GM12864 (cell line): Measurements from ENCODE around the gene OR51E2.

Experiments
- DNase-seq: peaks from one replicate; pipeline ENCODE4 v3.0.0-alpha.2; 2011; ENCODE audit warnings: low read depth
- H3K4me3 ChIP-seq: 2 replicates; pipeline ENCODE4 v1.5.1; 2011; ENCODE audit warnings: mild to moderate bottlenecking, low read depth, low read length, control low read depth
- TF ChIP-seq, protein P1 (sequence below): IDR thresholded peaks from 2 replicates; pipeline ENCODE4 v1.5.1; 2011; ENCODE audit warnings: low read depth, mild to moderate bottlenecking, moderate library complexity, low read length, control low read depth, inconsistent platforms; ENCODE audit errors: missing control alignments

Gene OR51E2

DNA sequence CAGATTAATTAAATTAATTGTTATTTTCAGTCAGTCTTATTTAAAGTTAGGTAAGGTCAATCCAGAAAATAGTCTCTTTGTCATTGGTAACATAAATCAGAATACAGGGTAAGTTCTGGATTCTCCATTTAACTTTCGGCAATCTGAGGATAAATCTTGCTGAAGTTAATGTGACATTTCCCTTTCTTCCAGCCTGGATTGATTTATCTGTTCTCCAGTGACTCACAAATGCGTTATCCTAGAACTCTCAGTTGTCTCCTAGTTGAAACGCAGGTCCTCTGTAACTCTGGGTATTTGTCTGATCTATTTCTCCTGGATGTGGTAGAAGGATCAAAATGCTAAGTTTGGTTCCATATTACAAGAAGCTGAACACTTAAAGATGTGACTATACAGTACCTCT is 32.9 kb downstream of the OR51E2 start:
- DNase-seq = no peak
- TF ChIP-seq, protein P1, sequence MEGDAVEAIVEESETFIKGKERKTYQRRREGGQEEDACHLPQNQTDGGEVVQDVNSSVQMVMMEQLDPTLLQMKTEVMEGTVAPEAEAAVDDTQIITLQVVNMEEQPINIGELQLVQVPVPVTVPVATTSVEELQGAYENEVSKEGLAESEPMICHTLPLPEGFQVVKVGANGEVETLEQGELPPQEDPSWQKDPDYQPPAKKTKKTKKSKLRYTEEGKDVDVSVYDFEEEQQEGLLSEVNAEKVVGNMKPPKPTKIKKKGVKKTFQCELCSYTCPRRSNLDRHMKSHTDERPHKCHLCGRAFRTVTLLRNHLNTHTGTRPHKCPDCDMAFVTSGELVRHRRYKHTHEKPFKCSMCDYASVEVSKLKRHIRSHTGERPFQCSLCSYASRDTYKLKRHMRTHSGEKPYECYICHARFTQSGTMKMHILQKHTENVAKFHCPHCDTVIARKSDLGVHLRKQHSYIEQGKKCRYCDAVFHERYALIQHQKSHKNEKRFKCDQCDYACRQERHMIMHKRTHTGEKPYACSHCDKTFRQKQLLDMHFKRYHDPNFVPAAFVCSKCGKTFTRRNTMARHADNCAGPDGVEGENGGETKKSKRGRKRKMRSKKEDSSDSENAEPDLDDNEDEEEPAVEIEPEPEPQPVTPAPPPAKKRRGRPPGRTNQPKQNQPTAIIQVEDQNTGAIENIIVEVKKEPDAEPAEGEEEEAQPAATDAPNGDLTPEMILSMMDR = no peak
- H3K4me3 ChIP-seq = no peak overlapping the region

DNA sequence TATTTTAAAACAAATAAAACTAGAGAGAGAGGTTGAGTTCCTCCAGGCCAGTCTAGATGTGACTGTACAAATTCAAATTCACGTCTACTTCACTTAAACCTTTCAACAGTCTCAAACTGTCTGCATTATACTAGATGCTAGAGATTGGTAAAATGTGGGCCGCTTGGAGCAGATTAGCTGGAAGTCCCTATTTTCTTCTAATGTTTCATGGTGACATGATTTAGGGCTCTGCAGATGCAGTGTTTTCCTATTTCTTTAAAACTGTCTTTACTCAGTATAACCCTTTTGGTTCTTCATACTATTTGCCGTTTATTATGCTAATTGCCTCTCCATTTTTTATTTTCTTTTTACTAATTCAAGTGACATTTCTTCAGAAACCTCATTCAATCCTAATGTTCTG is 33.5 kb downstream of the OR51E2 start:
- TF ChIP-seq, protein P1 = no peak
- no peak overlapping the region for H3K4me3 ChIP-seq
- no peak for DNase-seq

DNA sequence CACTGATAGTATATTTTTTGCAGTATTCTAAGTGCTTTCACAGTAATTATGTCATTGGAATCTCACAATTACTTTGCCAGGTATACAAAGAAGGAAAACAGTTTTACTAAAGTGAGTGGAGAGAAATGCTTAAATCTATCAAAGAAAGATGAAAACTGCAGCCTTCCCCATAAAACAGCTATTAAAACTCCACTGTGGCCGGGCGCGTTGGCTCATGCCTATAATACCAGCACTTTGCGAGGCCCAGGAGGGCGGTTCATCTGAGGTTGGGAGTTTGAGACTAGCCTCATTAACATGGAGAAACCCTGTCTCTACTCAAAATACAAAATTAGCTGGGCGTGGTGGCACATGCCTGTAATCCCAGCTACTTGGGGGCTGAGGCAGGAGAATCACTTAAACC is 34.8 kb downstream of the OR51E2 start:
- H3K4me3 ChIP-seq = no peak overlapping the region
- TF ChIP-seq, protein P1 = no peak
- DNase-seq = no peak

DNA sequence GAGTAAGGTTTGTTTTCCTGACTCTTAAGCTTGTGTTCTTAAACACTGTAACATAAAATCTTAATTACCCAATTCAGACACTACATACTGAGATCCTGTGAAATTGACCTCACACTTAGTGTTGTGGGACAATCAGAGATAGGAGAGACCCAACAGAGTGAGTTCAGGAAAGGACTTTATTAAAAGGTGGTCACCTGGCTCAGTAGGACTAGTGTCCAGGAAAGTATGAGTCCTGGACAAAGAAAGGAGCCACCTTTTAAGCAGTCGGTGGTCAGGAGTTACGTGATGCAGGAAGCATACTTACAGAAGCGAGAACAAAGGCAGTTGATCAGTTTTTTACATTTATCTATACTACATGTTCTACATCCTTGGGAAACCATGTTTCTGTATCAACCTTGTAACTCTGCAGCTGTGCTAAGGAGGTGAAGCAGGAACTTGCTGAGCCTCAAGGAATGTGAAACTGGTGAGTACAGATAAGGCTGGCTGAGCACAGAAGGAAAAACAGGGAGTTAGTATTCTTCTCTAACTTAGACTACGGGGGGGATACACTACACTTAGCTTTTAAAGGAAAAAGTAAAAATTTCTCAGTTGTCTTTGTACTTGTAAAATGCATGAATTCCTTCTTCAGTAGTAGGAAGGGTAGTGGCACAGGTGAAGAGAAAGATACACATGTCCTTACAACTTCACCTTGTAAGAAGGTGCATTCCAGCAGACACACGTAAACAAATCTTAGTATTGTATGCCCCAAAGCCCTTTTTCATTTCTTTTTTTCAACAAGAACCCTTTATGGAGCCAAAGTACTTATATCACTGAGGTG is 38.8 kb downstream of the OR51E2 start:
- TF ChIP-seq, protein P1 = no peak
- DNase-seq = no peak

DNA sequence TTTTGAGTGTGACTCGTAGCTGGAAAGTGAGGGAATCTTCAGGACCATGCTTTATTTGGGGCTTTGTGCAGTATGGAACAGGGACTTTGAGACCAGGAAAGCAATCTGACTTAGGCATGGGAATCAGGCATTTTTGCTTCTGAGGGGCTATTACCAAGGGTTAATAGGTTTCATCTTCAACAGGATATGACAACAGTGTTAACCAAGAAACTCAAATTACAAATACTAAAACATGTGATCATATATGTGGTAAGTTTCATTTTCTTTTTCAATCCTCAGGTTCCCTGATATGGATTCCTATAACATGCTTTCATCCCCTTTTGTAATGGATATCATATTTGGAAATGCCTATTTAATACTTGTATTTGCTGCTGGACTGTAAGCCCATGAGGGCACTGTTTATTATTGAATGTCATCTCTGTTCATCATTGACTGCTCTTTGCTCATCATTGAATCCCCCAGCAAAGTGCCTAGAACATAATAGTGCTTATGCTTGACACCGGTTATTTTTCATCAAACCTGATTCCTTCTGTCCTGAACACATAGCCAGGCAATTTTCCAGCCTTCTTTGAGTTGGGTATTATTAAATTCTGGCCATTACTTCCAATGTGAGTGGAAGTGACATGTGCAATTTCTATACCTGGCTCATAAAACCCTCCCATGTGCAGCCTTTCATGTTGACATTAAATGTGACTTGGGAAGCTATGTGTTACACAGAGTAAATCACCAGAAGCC is 42.9 kb downstream of the OR51E2 start:
- no peak for DNase-seq
- H3K4me3 ChIP-seq = no peak overlapping the region
- TF ChIP-seq, protein P1 = no peak

More for the DNA sequence above, 38.8 kb downstream of the OR51E2 start:
- H3K4me3 ChIP-seq = no peak overlapping the region

DNA sequence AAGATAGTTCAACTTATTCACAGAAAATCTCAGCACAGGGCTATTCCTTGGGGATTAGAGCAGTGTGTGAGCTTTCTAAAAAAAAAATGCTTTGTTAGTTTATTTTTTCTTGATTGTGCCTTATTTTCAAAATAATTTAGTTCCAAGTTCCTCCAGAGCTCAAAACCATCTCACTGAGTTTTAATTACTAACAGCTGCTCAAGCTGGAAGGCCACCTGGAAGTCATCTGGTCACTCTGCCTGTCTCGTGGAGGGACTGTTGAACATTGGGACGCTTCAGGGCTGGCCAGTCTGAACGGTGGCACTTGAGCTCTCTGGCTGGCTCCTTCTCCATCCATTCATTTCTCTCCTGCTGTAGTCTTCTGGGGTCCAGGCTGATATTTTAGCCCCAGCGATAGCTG is 49.9 kb downstream of the OR51E2 start:
- TF ChIP-seq, protein P1 = no peak
- no peak for DNase-seq
- no peak overlapping the region for H3K4me3 ChIP-seq
